NCI-H446 (cell line): ENCODE results near the gene LCN2.
"Not testable (repeated sequence)": the region's sequence is repeated elsewhere in the genome, so short reads cannot be mapped to it uniquely, and the experiment has no call there.

Experiments used
- DNase-seq, 2 experiments: peaks; one replicate each; lab custom pipeline; 2025; lab: John Stamatoyannopoulos, UW

Gene LCN2

GRCh38 chr9:128128836-128129590, 20.2 kb upstream of the LCN2 start:
- no peak for DNase-seq

GRCh38 chr9:128129976-128130590, 19.2 kb upstream of the LCN2 start:
- not testable (repeated sequence) for DNase-seq

- not testable (repeated sequence) for DNase-seq
Observed at GRCh38 chr9:128130651-128131050, 18.6 kb upstream of the LCN2 start.

GRCh38 chr9:128131346-128131745, 17.9 kb upstream of the LCN2 start:
- not testable (repeated sequence) for DNase-seq

GRCh38 chr9:128132139-128132538, 17.1 kb upstream of the LCN2 start:
- not testable (repeated sequence) for DNase-seq

- DNase-seq = not testable (repeated sequence)
Observed at GRCh38 chr9:128135561-128135960, 13.7 kb upstream of the LCN2 start.

GRCh38 chr9:128136816-128137793, 12.1 kb upstream of the LCN2 start:
- DNase-seq = no peak

GRCh38 chr9:128138001-128138400, 11.3 kb upstream of the LCN2 start:
- no peak for DNase-seq

- no peak for DNase-seq
Observed at GRCh38 chr9:128139621-128140020, 9.6 kb upstream of the LCN2 start.

- DNase-seq = no peak
Observed at GRCh38 chr9:128141604-128142003, 7.6 kb upstream of the LCN2 start.

GRCh38 chr9:128142061-128142460, 7.2 kb upstream of the LCN2 start:
- no peak for DNase-seq

- no peak for DNase-seq
Observed at GRCh38 chr9:128142596-128142995, 6.7 kb upstream of the LCN2 start.

- DNase-seq = no peak
Observed at GRCh38 chr9:128143525-128144238, 5.6 kb upstream of the LCN2 start.

- DNase-seq = no peak
Observed at GRCh38 chr9:128144239-128145181, 4.7 kb upstream of the LCN2 start.

- DNase-seq = no peak
Observed at GRCh38 chr9:128145536-128145935, 3.7 kb upstream of the LCN2 start.

- DNase-seq = no peak
Observed at GRCh38 chr9:128145951-128146351, 3.3 kb upstream of the LCN2 start.

- no peak for DNase-seq
Observed at GRCh38 chr9:128146591-128147120, 2.6 kb upstream of the LCN2 start.

- DNase-seq = no peak
Observed at GRCh38 chr9:128148509-128149000, 698 bp upstream of the LCN2 start.

GRCh38 chr9:128149951-128150593, 819 bp downstream of the LCN2 start:
- no peak for DNase-seq
